Measurements from ENCODE around the gene PRDM9.

The PRDM9 gene

GRCh38 chr5:23528677-23529076 is 21.3 kb downstream of the PRDM9 start:
- DNase-seq, result no peak

- no peak for DNase-seq
Observed at GRCh38 chr5:23530571-23530970, 23.2 kb downstream of the PRDM9 start.

- no peak for DNase-seq
Observed at GRCh38 chr5:23571059-23571458, 63.6 kb downstream of the PRDM9 start.

Data from activated CD4-positive, alpha-beta T cell treated with anti-CD3 and anti-CD28 coated beads for 48 hours (primary cell).